Measurements from ENCODE around the gene CES2. TPM values are rescaled to one million over a fixed set of nuclear protein-coding genes. Genes with fewer than 3 reads are reported as not detected.

CES2 gene
- total RNA-seq, 1 experiment from 2014 or later, result 35.4 TPM

DNA sequence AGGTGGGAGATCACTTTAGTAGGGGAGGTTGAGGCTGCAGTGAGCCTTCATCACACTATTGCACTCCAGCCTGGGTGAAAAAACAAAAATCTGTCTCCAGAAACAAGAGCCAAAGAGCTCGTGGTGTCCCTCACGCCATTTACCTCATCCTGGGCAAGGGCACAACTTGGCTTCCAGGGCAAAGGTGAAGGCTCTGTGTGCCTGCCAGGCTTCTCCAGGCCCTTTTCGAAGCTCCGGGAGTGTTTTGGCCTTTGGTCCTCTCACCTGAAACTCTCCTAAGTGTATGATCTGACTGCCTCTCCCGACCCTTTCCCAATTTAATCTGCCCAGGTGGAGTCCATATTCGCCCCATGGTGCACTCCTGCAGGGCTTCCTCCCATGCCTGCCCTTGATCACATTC, 14.2 kb downstream of the CES2 start (continued):
- TF ChIP-seq, protein P1, sequence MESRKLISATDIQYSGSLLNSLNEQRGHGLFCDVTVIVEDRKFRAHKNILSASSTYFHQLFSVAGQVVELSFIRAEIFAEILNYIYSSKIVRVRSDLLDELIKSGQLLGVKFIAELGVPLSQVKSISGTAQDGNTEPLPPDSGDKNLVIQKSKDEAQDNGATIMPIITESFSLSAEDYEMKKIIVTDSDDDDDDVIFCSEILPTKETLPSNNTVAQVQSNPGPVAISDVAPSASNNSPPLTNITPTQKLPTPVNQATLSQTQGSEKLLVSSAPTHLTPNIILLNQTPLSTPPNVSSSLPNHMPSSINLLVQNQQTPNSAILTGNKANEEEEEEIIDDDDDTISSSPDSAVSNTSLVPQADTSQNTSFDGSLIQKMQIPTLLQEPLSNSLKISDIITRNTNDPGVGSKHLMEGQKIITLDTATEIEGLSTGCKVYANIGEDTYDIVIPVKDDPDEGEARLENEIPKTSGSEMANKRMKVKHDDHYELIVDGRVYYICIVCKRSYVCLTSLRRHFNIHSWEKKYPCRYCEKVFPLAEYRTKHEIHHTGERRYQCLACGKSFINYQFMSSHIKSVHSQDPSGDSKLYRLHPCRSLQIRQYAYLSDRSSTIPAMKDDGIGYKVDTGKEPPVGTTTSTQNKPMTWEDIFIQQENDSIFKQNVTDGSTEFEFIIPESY (IDR thresholded peaks at IDR 0.05; ENCODE audit: extremely low read depth, insufficient replicate concordance, low read length), result no peak
- TF ChIP-seq, protein P2, sequence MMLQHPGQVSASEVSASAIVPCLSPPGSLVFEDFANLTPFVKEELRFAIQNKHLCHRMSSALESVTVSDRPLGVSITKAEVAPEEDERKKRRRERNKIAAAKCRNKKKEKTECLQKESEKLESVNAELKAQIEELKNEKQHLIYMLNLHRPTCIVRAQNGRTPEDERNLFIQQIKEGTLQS (IDR thresholded peaks at IDR 0.05), result no peak
- TF ChIP-seq, protein P3, sequence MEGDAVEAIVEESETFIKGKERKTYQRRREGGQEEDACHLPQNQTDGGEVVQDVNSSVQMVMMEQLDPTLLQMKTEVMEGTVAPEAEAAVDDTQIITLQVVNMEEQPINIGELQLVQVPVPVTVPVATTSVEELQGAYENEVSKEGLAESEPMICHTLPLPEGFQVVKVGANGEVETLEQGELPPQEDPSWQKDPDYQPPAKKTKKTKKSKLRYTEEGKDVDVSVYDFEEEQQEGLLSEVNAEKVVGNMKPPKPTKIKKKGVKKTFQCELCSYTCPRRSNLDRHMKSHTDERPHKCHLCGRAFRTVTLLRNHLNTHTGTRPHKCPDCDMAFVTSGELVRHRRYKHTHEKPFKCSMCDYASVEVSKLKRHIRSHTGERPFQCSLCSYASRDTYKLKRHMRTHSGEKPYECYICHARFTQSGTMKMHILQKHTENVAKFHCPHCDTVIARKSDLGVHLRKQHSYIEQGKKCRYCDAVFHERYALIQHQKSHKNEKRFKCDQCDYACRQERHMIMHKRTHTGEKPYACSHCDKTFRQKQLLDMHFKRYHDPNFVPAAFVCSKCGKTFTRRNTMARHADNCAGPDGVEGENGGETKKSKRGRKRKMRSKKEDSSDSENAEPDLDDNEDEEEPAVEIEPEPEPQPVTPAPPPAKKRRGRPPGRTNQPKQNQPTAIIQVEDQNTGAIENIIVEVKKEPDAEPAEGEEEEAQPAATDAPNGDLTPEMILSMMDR (IDR thresholded peaks at IDR 0.05 in 2 of 3, conservative IDR thresholded peaks at IDR 0.05 in 1 of 3; ENCODE audit: borderline replicate concordance in 1 of 3, insufficient read depth in 1 of 3, low read depth in 2 of 3, low read length in 2 of 3), result no peak
- TF ChIP-seq EGR1 (IDR thresholded peaks at IDR 0.05; ENCODE audit: low read depth) (no peak), POLR2AphosphoS5 (IDR thresholded peaks at IDR 0.05; ENCODE audit: low read depth, low read length) (no peak), ZFX (IDR thresholded peaks at IDR 0.05) (no peak), SIN3A (IDR thresholded peaks at IDR 0.05; ENCODE audit: low read depth) (no peak), SP1 (IDR thresholded peaks at IDR 0.05; ENCODE audit: low read depth) (no peak)

DNA sequence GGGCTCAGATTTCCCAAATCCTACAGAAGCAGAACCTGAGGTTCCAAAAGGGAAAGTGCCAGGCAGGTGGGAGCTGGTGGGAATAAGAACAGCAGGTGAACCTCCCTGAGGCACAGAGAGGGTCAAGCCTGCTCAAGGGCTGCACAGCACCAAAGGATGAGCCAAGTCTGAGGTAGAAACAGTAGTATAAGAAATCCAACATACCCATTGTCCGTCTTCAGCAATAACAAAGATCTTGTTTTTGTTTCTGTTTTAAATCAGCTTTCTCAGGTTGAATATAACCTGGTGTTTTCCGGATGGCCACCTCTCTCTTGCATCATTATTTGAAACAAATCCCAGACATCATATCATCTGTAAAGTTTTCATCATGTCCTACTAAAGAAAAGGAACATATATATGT, 15.1 kb downstream of the CES2 start:
- H3K27ac ChIP-seq (ENCODE audit: low read depth, low read length), result no peak overlapping the region
- DNase-seq (ENCODE audit: low read depth, low spot score) (no peak), ATAC-seq (no peak)
- TF ChIP-seq TCF7L2 (IDR thresholded peaks at IDR 0.05; ENCODE audit: borderline replicate concordance, extremely low read depth, insufficient read depth, insufficient read length) (no peak), RAD21 (IDR thresholded peaks at IDR 0.05; ENCODE audit: low read depth) (no peak)
- no TSS peak for BruUV-seq (replicated peaks)
- no peak overlapping the region for H3K4me3 ChIP-seq (replicated peaks in 1 of 2; ENCODE audit: low read depth in 1 of 2, low read length in 2 of 2)
- ChIA-PET POLR2A (no interaction called here), RAD21 (ENCODE audit: low non-redundant PET in 1 of 2, low total read pairs in 2 of 2, uncharacterized antibody in 2 of 2, unreplicated experiment in 2 of 2) (no interaction called here), CTCF (interaction anchor here (1.2 kb wide), 1 partner anchor 11 kb away, joined by 3 read pairs; the partner anchor contains the start of gene CES3)
- H3K4me2 ChIP-seq (ENCODE audit: low read length), result no peak overlapping the region
- H3K9me3 ChIP-seq (ENCODE audit: control insufficient read depth in 1 of 2, insufficient read depth in 1 of 2, low read depth in 1 of 2, low read length in 2 of 2), result peaks cover 0 to 6% of the 10 kb centered on the region in 2 experiments; a peak in 1 of 4 replicates
- H3K4me1 ChIP-seq (ENCODE audit: control insufficient read depth in 1 of 2, insufficient read depth in 2 of 2, low read length in 2 of 2), result peaks cover 11 to 18% of the 10 kb centered on the region in 2 experiments; a peak in 3 of 4 replicates
- H3K36me3 ChIP-seq (ENCODE audit: control insufficient read depth in 1 of 2, insufficient read depth in 2 of 2, low read length in 2 of 2), result no peaks in the 10 kb centered on the region
- no peaks in the 10 kb centered on the region for H3K79me2 ChIP-seq (ENCODE audit: insufficient read depth, low read length)
- no peak overlapping the region for H3K9ac ChIP-seq (ENCODE audit: low read length)
- no peak overlapping the region for H2AFZ ChIP-seq (ENCODE audit: low read depth, low read length, poor library complexity, severe bottlenecking)
- H3K27me3 ChIP-seq (ENCODE audit: insufficient read depth, low read length), result no peaks in the 10 kb centered on the region
- no peaks in the 10 kb centered on the region for H4K20me1 ChIP-seq (ENCODE audit: insufficient read depth)
- intact Hi-C loops (cut with micrococcal nuclease), result loop anchor here (5.0 to 10.0 kb wide), 3 partner anchors 53 to 714 kb away; partner anchors contain the start of genes ACD, C16orf86, ENKD1 and FBXL8
- no peaks in the 10 kb centered on the region for H3K9me2 ChIP-seq (ENCODE audit: insufficient read depth)

All from HCT116 (cell line).